22Rv1 (cell line): ENCODE results near the gene DOCK11.

Source experiments
- ZFX ChIP-seq: fragments of 450-650 bp; IDR thresholded peaks from 2 replicates; pipeline ENCODE4 v1.6.1; 2017; ENCODE audit warnings: antibody characterized with exemption, borderline replicate concordance
- TF ChIP-seq, protein P1 (sequence below): fragments of 450-650 bp; IDR thresholded peaks from 2 replicates; pipeline ENCODE4 v1.5.1; 2017; ENCODE audit warnings: mild to moderate bottlenecking

DNA sequence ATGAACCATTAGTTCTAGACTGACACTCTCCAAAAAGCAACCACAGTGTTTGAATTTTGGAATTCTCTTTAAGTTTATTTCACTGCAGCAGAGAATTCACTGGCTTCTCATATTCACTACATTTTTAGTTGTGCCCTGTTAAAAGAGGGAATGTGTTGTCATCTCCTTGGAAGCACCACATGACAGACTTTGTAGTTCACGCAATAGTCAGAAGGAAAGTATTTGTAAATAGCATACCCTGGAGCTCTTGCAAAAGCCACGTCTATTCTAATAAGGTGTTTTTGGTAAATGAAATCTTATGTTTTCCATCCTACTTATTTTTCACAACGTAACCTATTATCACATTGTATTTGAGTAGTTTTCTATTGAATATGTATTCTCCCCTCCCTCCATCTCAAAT lies 25.8 kb downstream of the DOCK11 start:
- TF ChIP-seq, protein P1, sequence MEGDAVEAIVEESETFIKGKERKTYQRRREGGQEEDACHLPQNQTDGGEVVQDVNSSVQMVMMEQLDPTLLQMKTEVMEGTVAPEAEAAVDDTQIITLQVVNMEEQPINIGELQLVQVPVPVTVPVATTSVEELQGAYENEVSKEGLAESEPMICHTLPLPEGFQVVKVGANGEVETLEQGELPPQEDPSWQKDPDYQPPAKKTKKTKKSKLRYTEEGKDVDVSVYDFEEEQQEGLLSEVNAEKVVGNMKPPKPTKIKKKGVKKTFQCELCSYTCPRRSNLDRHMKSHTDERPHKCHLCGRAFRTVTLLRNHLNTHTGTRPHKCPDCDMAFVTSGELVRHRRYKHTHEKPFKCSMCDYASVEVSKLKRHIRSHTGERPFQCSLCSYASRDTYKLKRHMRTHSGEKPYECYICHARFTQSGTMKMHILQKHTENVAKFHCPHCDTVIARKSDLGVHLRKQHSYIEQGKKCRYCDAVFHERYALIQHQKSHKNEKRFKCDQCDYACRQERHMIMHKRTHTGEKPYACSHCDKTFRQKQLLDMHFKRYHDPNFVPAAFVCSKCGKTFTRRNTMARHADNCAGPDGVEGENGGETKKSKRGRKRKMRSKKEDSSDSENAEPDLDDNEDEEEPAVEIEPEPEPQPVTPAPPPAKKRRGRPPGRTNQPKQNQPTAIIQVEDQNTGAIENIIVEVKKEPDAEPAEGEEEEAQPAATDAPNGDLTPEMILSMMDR, result no peak
- no peak for TF ChIP-seq ZFX
